AG09309 (cell line): ENCODE measurements around the gene KRTAP10-12.
"Not testable (repeated sequence)": the region's sequence is repeated elsewhere in the genome, so short reads cannot be mapped to it uniquely, and the experiment has no call there.

Experiments used
- DNase-seq: peaks from one replicate; pipeline ENCODE4 v3.0.0-alpha.2; 2010; ENCODE audit warnings: low read depth
- H3K4me3 ChIP-seq: 2 replicates; pipeline ENCODE4 v1.5.1; 2011; ENCODE audit warnings: mild to moderate bottlenecking, low read depth, low read length, moderate library complexity; ENCODE audit not compliant: control insufficient read depth
- CTCF ChIP-seq: IDR thresholded peaks from 2 replicates; pipeline ENCODE4 v1.5.1; 2011; ENCODE audit warnings: mild to moderate bottlenecking, low read depth, low read length, inconsistent platforms; ENCODE audit not compliant: insufficient read depth, control insufficient read depth; ENCODE audit errors: missing control alignments

Gene KRTAP10-12

GRCh38 chr21:44684483-44684882, 12.5 kb upstream of the KRTAP10-12 start:
- H3K4me3 ChIP-seq: no peak overlapping the region
- no peak for TF ChIP-seq CTCF
- no peak for DNase-seq

GRCh38 chr21:44685050-44685449, 11.9 kb upstream of the KRTAP10-12 start:
- H3K4me3 ChIP-seq, DNase-seq: not testable (repeated sequence)

GRCh38 chr21:44686000-44686781, 10.8 kb upstream of the KRTAP10-12 start:
- H3K4me3 ChIP-seq: no peak overlapping the region
- TF ChIP-seq CTCF: no peak
- no peak for DNase-seq

GRCh38 chr21:44686843-44687561, 10.0 kb upstream of the KRTAP10-12 start:
- TF ChIP-seq CTCF: no peak
- DNase-seq: no peak
- H3K4me3 ChIP-seq: no peak overlapping the region

- H3K4me3 ChIP-seq: no peak overlapping the region
- no peak for DNase-seq
- no peak for TF ChIP-seq CTCF
Observed at GRCh38 chr21:44687671-44688070, 9.3 kb upstream of the KRTAP10-12 start.

- not testable (repeated sequence) for H3K4me3 ChIP-seq, DNase-seq
Observed at GRCh38 chr21:44689740-44690139, 7.2 kb upstream of the KRTAP10-12 start.

GRCh38 chr21:44691686-44692085, 5.3 kb upstream of the KRTAP10-12 start:
- H3K4me3 ChIP-seq: no peak overlapping the region
- no peak for TF ChIP-seq CTCF
- no peak for DNase-seq
